ENCODE data around the gene ADD1. TPM values are rescaled to one million over a fixed set of nuclear protein-coding genes. Genes with fewer than 3 reads are reported as not detected.

Gene ADD1
- total RNA-seq, 2 experiments from 2014 or later: 153 TPM

GRCh38 chr4:2856266-2856665 is 12.6 kb downstream of the ADD1 start:
- intact Hi-C loops (cut with DNase I, micrococcal nuclease): no loop called here
- peaks cover 33% of the 10 kb centered on the region for H3K36me3 Mint-ChIP-seq (ENCODE audit: low read depth)
- peaks cover 21% of the 10 kb centered on the region for H3K36me3 ChIP-seq (ENCODE audit: insufficient read depth, low read length)
- ChIA-PET CTCF (interaction anchor here (0.7 to 1.5 kb wide), 3 partner anchors 9 to 92 kb away, joined by 3 to 6 read pairs (median 3); no protein-coding TSS in a partner anchor), POLR2A (interaction anchor here (1.1 to 1.2 kb wide), 2 partner anchors 11 to 13 kb away, joined by 3 read pairs; no protein-coding TSS in a partner anchor)
- no peak overlapping the region for H3K4me3 ChIP-seq (ENCODE audit: low read length)
- peak overlapping the region; percentile 83 for H3K27ac Mint-ChIP-seq
- H3K4me1 Mint-ChIP-seq (ENCODE audit: low read depth): peaks cover 82% of the 10 kb centered on the region
- H3K4me1 ChIP-seq (ENCODE audit: insufficient read depth, low read length): peaks cover 48% of the 10 kb centered on the region
- TF ChIP-seq CTCF (IDR thresholded peaks at IDR 0.05): no peak
- no peak overlapping the region for H3K4me3 Mint-ChIP-seq
- no peaks in the 10 kb centered on the region for H3K27me3 Mint-ChIP-seq
- no peak for ATAC-seq (ENCODE audit: poor library complexity)
- H3K27ac ChIP-seq (ENCODE audit: low read depth in 1 of 2, low read length in 2 of 2): no peak overlapping the region
- no peaks in the 10 kb centered on the region for H3K27me3 ChIP-seq (ENCODE audit: control insufficient read depth in 1 of 2, insufficient read depth in 2 of 2, low read length in 2 of 2)
- DNase-seq: no peak
- no peaks in the 10 kb centered on the region for H3K9me3 Mint-ChIP-seq
- no peaks in the 10 kb centered on the region for H3K9me3 ChIP-seq (ENCODE audit: control insufficient read depth in 1 of 2, insufficient read depth in 1 of 2, low read length in 2 of 2)

- ATAC-seq (ENCODE audit: poor library complexity): no peak
- ChIA-PET CTCF (no interaction called here), POLR2A (no interaction called here)
- peaks cover 48% of the 10 kb centered on the region for H3K4me1 ChIP-seq (ENCODE audit: insufficient read depth, low read length)
- TF ChIP-seq CTCF (IDR thresholded peaks at IDR 0.05): no peak
- Mint-ChIP-seq H3K27me3 (no peaks in the 10 kb centered on the region), H3K4me3 (no peak overlapping the region), H3K9me3 (no peaks in the 10 kb centered on the region), H3K4me1 (ENCODE audit: low read depth) (peaks cover 84% of the 10 kb centered on the region), H3K27ac (peak overlapping the region; percentile 43), H3K36me3 (ENCODE audit: low read depth) (peaks cover 33% of the 10 kb centered on the region)
- H3K27ac ChIP-seq (ENCODE audit: low read depth in 1 of 2, low read length in 2 of 2): no peak overlapping the region
- no peaks in the 10 kb centered on the region for H3K9me3 ChIP-seq (ENCODE audit: control insufficient read depth in 1 of 2, insufficient read depth in 1 of 2, low read length in 2 of 2)
- H3K27me3 ChIP-seq (ENCODE audit: control insufficient read depth in 1 of 2, insufficient read depth in 2 of 2, low read length in 2 of 2): no peaks in the 10 kb centered on the region
- intact Hi-C loops (cut with DNase I, micrococcal nuclease): no loop called here
- no peak for DNase-seq
- no peak overlapping the region for H3K4me3 ChIP-seq (ENCODE audit: low read length)
- peaks cover 21% of the 10 kb centered on the region for H3K36me3 ChIP-seq (ENCODE audit: insufficient read depth, low read length)
Observed at GRCh38 chr4:2857349-2857927, 13.8 kb downstream of the ADD1 start.

- Mint-ChIP-seq H3K4me3 (no peak overlapping the region), H3K27ac (peak overlapping the region; percentile 43), H3K36me3 (ENCODE audit: low read depth) (peaks cover 30% of the 10 kb centered on the region), H3K9me3 (no peaks in the 10 kb centered on the region), H3K4me1 (ENCODE audit: low read depth) (peaks cover 88% of the 10 kb centered on the region), H3K27me3 (no peaks in the 10 kb centered on the region)
- intact Hi-C loops (cut with DNase I, micrococcal nuclease): no loop called here
- ATAC-seq (ENCODE audit: poor library complexity): no peak
- no peak for DNase-seq
- Histone ChIP-seq H3K27ac (ENCODE audit: low read depth in 1 of 2, low read length in 2 of 2) (no peak overlapping the region), H3K27me3 (ENCODE audit: control insufficient read depth in 1 of 2, insufficient read depth in 2 of 2, low read length in 2 of 2) (no peaks in the 10 kb centered on the region), H3K4me1 (ENCODE audit: insufficient read depth, low read length) (peaks cover 45% of the 10 kb centered on the region), H3K36me3 (ENCODE audit: insufficient read depth, low read length) (peaks cover 17% of the 10 kb centered on the region), H3K4me3 (ENCODE audit: low read length) (no peak overlapping the region), H3K9me3 (ENCODE audit: control insufficient read depth in 1 of 2, insufficient read depth in 1 of 2, low read length in 2 of 2) (no peaks in the 10 kb centered on the region)
- ChIA-PET CTCF (no interaction called here), POLR2A (no interaction called here)
- no peak for TF ChIP-seq CTCF (IDR thresholded peaks at IDR 0.05)
Observed at GRCh38 chr4:2858451-2859217, 15.0 kb downstream of the ADD1 start.

Data from CD4-positive, alpha-beta T cell (primary cell).